AG09309 (cell line): ENCODE data around the gene LOXL4.

Experiments
- DNase-seq: peaks from one replicate; pipeline ENCODE4 v3.0.0-alpha.2; 2010; ENCODE audit warnings: low read depth
- H3K4me3 ChIP-seq: 2 replicates; pipeline ENCODE4 v1.5.1; 2011; ENCODE audit warnings: mild to moderate bottlenecking, low read depth, low read length, moderate library complexity; ENCODE audit not compliant: control insufficient read depth
- CTCF ChIP-seq: IDR thresholded peaks from 2 replicates; pipeline ENCODE4 v1.5.1; 2011; ENCODE audit warnings: mild to moderate bottlenecking, low read depth, low read length, inconsistent platforms; ENCODE audit not compliant: insufficient read depth, control insufficient read depth; ENCODE audit errors: missing control alignments

The LOXL4 gene

GRCh38 chr10:98303569-98303968, 35.6 kb upstream of the LOXL4 start:
- H3K4me3 ChIP-seq, result no peak overlapping the region
- TF ChIP-seq CTCF, result no peak
- no peak for DNase-seq

GRCh38 chr10:98302741-98303365, 34.9 kb upstream of the LOXL4 start:
- TF ChIP-seq CTCF, result no peak
- no peak for DNase-seq
- no peak overlapping the region for H3K4me3 ChIP-seq

- H3K4me3 ChIP-seq, result no peak overlapping the region
- no peak for DNase-seq
- no peak for TF ChIP-seq CTCF
Measured at GRCh38 chr10:98301664-98302319, 33.8 kb upstream of the LOXL4 start.

- no peak for DNase-seq
- TF ChIP-seq CTCF, result no peak
Measured at GRCh38 chr10:98300526-98301229, 32.7 kb upstream of the LOXL4 start.

GRCh38 chr10:98299341-98299740, 31.3 kb upstream of the LOXL4 start:
- no peak for TF ChIP-seq CTCF
- no peak for DNase-seq
- H3K4me3 ChIP-seq, result no peak overlapping the region

More at GRCh38 chr10:98300526-98301229, 32.7 kb upstream of the LOXL4 start:
- no peak overlapping the region for H3K4me3 ChIP-seq

GRCh38 chr10:98296524-98296923, 28.5 kb upstream of the LOXL4 start:
- H3K4me3 ChIP-seq, result no peak overlapping the region
- TF ChIP-seq CTCF, result peak; percentile 18
- no peak for DNase-seq
